Muscle of arm (tissue), 14 donors: ENCODE results near the gene AREG. TPM values are rescaled to one million over a fixed set of nuclear protein-coding genes. Genes with fewer than 3 reads are reported as not detected.
"Not testable (repeated sequence)": the region's sequence is repeated elsewhere in the genome, so short reads cannot be mapped to it uniquely, and the experiment has no call there.

Experiments used
- DNase-seq: peaks from one replicate; pipeline ENCODE4 v3.0.0-alpha.2; 2013
- long read RNA-seq, 11 donors: transcript quantifications; one replicate each; lab custom pipeline, GENCODE V29; 2026
- polyA plus RNA-seq, 12 donors: library from polyadenylated mRNA; unstranded; fragments of 120-200 nt; gene quantifications; one replicate each; pipeline ENCODE4 v1.2.1, GENCODE V29; 2013; ENCODE audit not compliant: insufficient read length in 12 of 12

The AREG gene, protein sequence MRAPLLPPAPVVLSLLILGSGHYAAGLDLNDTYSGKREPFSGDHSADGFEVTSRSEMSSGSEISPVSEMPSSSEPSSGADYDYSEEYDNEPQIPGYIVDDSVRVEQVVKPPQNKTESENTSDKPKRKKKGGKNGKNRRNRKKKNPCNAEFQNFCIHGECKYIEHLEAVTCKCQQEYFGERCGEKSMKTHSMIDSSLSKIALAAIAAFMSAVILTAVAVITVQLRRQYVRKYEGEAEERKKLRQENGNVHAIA
- 1 to 10 TPM in 1 of 12 donors, under 1 TPM in 4, not detected in 7; 0.19 to 1.8 (median 0.50) TPM for polyA plus RNA-seq
- long read RNA-seq, donor 1, partial matches to known transcripts = 0 of 1 reads
- long read RNA-seq, donor 1, other reads (novel, unspliced or antisense) = 0 of 1 reads
- long read RNA-seq, donor 2 = 0 reads
- long read RNA-seq, donor 3 = 0 reads
- long read RNA-seq, donor 4 = 0 reads
- long read RNA-seq, donor 5 = 0 reads
- long read RNA-seq, donor 6 = 0 reads
- long read RNA-seq, donor 7 = 0 reads
- long read RNA-seq, donor 8 = 0 reads
- long read RNA-seq, donor 9 = 0 reads
- long read RNA-seq, donor 10 = 0 reads
- long read RNA-seq, donor 11 = 0 reads

DNA sequence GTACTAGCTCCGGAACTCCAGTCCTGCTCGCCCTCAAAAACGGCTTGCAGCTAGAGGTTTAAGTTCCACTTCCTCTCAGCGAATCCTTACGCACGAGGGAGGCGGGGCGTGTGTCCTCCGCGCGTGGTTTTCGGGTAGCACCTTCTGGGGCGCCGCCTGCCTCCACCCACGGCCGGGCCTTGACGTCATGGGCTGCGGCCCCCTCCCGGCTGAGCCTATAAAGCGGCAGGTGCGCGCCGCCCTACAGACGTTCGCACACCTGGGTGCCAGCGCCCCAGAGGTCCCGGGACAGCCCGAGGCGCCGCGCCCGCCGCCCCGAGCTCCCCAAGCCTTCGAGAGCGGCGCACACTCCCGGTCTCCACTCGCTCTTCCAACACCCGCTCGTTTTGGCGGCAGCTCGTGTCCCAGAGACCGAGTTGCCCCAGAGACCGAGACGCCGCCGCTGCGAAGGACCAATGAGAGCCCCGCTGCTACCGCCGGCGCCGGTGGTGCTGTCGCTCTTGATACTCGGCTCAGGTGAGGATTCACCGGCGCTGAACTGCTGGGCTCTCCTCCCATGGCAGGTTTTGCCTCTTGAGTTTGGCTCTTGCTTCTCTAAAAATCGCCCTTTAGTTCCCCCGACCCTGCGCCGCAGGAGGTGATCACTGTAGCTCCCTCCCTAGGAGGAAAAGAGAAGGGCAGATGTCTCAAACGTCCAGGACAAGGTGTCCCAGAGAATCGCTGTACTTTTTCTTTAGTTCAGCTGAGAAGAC, at the start of gene AREG:
TSS of gene AREG (plus strand) at position 246 of the 752 bp plus-strand sequence. CDS start at position 456, 210 bp downstream.
- peak; percentile 16 for DNase-seq

DNA sequence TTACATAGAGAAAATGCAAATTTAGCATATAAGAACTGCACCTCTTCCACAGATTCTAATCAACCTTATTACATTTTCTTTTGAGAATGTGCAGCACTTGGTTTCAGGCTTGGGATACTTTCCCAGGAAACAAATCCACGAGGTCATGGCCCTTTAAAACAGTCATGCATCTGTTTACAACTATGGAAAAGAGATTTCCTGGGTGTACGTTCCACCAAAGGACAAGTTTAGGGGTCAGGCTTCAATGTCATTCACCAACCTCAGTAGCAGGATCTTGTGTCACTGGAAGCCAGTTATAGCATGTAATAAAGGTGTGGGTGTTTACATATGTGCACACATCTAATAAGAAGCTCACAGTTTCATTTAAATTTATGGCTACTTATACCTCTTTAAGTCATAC, 49.3 kb upstream of the AREG start:
- DNase-seq = no peak

DNA sequence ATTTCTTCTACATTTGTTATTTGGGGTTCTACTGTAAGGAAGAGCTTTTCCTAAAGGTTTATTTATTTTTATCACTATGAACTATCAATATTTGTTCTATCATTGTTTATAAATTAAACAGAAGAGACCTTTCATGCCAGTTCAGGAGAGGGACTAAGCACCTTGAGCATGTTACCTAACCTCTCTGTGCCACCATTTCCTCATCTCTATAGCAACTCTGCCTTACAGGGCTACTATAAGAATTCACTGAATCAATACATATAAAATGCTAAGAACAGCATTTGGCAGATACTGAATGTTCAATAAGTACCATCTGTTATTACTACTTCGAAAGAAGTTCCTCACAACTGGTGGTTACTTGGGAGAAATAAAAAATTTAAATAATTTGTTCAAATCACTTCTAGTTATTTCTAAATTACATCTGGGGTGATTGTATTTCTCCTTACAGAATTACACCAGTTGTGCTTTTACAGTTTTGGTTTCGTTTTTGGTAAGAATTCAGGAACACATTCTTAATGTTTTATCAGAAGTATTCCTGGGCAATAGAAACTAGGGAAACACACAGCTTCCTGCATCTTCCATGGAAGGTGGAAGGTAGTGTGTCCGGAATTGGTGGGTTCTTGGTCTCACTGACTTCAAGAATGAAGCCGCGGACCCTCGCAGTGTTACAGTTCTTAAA, 47.0 kb upstream of the AREG start:
- no peak for DNase-seq

DNA sequence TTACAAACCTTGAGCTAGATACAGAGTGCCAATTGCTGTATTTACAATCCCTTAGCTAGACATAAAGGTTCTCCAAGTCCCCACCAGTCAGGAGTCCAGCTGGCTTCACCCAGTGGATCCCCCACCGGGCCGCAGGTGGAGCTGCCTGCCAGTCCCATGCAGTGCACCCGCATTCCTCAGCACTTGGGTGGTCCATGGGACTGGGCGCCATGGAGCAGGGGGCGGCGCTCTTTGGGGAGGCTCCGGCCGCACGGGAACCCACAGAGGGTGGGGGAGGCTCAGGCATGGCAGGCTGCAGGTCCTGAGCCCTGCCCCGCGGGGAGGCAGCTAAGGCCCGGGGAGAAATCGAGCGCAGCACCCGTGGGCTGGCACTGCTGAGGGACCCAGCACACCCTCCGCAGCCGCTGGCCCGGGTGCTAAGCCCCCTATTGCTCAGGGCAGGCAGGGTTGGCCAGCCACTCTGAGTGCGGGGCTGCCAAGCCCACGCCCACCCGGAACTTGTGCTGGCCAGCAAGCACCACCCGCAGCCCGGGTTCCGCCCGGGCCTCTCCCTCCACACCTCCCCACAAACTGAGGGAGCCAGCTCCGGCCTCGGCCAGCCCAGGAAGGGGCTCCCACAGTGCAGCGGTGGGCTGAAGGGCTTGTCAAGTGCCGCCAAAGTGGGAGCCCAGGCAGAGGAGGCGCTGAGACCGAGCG, 45.9 kb upstream of the AREG start:
- DNase-seq = not testable (repeated sequence)

DNA sequence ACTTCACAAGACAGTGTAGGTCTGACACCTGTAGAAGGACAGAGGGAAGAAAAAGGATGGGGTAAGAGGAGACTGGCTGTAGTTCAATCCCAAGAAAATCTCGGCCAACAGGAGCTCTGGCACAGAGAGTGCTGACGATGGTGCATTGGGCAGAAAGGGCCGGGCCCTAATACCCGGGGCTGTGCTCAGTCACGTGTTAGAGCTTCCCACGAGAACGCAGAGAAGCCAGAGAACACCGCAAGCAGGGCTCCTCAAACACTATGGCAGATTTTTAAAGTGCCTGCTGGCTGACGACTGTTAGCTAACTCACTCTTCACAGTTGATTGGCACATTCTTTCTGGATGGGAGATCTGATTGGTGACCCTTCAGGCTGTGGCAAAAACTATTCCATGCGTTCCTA, 44.5 kb upstream of the AREG start:
- DNase-seq = no peak

DNA sequence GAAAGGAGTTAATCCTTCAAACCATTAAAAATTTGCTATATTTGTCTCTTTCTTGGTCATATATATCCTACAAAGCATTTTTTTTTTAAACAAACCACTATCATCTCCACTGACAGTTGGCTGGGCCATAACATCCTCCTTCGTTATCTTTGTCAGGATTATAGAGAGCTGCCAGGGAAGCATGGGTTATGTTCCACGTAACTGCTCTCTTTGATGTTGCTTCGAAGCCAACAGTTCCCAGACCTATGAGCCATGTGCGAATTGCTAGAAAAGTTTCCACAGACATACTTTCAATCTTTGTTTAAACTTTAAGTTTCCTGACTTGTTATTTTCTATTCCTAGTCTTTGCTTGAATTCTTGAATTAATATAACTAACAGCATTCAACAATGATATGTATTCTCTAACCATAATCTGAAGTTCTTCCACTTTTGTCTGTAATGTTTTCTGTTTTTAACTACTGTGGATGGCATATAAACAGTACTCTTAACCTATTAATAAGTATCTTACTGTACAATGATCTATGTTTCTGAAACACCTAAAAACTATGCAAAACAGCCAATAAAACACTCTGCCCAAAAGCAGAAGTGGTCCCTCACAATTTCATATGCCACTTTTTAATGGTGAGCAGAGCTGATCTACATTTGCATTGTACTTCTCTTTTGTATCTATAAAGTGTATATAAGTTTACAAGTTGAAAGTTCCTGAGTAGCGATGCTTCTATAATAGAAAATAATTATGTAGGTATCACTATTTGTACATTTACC, 42.1 kb upstream of the AREG start:
- no peak for DNase-seq

DNA sequence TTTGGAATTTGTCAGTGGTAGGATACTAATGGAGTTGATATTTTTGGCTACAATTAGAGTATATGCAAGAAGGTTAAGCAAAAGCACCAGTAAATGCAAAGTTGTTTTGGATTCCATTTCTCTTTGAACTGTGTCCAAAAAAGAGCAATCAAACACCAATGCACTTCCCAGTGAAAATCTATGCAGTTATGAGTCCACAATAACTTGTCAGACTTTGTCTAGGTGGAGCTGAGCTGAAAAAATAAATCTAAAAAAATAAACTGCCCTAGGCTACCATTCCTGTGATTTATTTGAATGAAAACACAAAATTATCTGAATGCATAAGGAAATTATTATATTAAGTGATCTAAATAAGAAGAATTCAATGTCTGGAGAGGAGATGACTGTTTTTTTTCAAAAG, 37.0 kb upstream of the AREG start:
- DNase-seq = no peak

DNA sequence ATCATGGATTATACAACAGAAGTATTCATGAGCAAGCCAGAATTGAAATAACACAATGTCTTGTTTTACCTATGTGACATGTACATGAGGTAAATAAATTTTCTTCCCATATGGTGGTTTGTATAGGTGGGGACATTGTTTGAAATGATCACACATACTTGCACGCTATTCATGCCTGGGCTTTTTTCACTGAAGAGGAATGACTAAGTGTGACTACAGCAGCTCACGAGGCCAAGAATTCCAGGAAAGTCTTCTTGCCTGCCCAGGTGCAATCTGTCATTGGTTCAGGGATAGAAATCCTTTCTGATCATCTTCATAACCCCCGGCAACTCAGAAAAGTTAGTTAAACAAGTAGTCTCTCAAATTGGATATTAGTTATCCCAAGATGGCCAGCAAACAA, 36.3 kb upstream of the AREG start:
- no peak for DNase-seq

DNA sequence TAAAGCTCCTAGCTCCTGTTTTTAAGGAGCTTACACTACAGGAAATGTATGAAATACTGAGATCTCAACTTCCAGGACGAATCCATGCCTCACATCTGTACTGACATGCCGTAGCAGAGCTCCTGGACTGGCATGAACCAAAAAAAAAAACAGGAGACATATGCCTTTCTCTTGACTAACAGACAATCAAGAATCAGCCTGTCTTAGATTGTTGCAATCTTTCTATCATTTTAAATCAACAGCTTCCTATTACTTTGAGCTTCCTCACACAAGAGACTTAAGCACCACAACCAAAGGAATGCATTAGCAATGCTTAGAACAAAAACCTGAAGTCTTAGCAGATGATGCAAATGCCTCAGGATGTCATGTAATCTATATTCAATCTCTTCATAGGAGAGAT, 34.7 kb upstream of the AREG start:
- DNase-seq = no peak

DNA sequence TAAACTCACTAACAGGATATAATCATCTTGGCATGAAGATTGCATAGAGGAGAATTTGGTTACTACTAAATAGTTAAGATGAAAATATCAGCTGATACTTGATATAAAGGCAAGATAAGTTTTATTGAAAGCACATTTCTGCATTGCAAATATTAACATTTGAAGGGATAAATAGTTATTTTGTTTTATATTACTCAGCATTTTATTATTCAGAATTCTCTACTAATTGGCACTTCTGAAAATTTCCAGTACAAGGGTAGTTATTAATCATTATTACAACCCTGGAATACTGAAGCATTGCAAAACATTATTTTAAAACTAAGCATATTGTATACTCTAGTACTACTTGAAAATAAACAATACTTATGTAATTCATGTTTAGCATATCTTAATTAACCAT, 32.7 kb upstream of the AREG start:
- no peak for DNase-seq

DNA sequence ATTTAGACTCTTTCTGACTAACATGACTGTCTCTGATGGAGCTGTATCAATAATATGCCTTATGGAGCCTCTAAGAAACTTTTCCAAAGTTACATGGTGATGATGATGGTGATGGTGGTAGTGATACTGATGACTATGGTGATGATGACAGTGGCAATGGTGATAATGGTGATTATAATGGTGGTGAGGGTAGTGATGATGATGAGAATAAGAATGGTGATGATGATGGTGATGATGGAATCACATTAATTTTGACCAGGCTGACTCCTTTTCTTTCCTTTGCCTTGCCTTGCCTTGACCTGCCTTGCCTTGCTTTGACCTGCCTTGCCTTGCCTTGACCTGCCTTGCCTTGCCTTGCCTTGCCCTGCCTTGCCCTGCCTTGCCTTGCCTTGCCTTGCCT, 31.7 kb upstream of the AREG start:
- DNase-seq = no peak

DNA sequence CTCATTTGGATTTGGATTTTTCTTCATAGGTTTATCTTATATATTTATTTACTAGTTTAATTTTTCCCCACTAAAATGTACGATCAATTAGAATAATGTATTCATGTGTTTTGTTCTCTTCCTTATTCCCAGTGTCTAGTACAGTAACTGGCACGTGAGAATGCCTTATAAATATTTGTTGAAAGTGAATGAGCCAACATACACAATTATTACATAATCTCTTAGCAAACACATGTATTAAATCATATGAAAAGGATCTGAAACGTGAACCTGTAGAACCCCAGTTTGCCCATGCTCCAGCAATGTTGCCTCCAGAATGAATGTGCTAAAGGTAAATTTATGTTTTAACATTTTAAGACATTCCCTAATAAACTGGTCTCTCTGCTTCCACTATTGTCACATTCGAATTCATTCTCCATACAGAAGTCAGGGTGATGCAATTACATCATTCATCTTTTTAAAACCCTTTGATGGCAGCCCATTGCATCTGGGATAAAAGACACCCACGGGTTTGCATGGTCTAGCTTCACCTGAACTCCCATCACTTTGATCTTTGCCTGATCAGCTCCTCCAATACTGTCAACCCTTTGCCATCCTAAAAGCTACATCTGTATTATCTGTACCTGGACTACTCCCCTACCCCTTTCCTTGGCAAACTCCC, 30.7 kb upstream of the AREG start:
- DNase-seq = no peak

DNA sequence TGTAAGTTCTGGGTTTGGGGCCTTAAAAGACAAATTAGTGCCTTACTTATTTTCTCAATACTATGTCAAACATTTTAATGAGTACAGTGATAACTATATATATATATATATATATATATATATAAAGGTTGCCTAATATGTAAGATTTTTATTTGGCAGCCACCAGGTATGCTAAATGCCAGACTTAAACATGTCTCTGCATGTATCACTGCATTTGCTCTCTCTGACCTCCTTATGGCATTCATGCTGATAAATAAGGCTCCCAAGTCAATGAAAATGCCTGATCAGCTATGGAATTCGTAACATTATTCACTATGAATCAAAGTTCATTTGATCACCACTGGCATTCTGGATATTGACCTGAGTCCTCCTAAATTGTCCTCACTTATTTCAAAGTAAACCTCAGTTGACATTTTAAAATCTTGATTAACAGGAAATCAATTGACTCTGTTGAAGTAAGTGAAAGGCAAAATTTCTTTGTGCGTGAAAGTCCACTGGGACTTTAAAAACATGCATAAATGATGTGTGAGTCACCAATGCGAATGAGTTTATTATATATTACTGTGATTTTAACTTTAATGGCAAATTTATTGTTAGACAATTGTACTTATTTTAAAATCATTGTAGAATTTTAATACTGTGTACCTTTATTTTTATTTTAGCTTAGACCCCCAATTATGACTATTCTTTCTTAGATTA, 29.2 kb upstream of the AREG start:
- DNase-seq = no peak

DNA sequence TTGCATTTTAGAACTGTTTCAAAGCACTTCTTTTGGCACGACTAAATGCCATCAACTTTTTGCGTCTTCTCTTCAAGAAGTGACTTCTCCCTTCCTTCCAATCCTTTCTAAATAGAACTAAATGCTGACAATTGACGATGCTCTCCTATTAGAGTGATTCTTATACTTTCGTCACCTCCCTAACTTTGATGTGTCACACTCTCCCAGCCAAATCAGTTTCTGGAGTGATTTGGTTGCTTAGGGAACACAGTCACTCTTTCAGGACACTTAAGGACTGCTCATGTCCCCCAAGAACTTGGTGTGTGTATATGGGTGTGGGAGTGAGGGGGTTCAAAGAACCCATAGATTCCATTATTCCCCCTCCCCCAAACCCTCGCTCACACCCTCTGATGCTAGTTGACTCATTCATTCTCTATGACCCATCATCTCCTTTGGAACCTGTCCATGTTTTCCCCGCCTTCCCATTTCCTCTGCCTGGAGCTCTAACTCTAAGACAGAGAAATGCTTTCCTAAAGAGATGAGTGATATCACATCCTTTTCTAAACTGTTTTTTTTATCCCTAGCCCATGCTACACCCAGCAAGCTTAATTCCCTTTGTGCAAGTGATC, 26.8 kb upstream of the AREG start:
- no peak for DNase-seq

DNA sequence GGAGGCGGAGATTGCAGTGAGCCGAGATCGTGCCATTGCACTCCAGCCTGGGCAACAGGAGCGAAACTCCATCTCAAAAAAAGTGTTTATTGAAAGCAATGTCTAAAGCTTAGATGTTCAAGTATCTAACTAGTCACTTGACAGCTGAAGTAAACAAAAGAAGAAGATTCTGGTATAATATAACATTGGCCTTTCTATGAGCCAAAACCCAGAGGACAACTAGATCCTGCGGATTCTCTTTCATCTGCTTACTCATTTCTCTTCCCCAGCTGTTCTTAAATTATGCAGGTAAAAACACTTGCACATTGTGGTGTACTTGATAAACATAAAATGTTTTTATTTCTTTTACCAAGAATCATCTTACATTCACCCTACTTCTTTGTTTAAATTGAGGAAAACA, 24.1 kb upstream of the AREG start:
- DNase-seq = no peak

DNA sequence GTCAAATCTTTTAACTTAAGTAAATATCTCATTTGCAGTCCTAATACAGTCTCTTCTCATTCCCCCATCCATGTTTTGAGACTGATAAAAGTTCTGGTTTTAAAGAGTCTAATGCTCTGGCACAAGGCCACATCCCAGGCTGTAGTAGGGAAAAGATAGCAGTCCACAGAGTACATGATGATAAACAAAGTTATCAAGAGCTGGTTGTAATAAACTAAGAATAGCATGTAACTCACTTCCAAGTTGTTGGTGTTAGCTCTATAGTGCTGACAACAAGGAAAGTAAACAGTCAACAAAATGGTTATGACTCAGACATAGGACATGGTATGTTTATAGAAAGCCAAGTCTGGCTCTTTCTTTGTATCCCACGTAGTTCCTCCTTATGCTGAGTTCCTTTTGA, 21.8 kb upstream of the AREG start:
- DNase-seq = no peak

DNA sequence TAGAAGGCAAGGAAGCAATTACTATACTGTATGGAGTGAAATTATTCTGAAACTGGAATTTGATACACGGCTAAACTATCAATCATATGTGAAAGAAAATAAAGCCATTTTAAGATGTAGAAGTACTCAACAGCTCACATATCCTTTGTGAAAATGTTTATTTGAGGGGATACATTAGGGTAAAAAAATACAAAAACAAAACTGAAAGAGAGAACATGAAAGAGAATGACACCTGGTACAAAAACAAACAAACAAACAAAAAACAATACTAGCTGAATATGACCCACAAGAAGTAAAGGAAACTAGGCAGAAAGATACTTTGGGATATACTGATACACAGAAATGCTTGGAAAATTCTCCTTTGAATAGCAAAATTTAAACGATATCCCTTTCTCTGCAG, 20.8 kb upstream of the AREG start:
- DNase-seq = no peak

DNA sequence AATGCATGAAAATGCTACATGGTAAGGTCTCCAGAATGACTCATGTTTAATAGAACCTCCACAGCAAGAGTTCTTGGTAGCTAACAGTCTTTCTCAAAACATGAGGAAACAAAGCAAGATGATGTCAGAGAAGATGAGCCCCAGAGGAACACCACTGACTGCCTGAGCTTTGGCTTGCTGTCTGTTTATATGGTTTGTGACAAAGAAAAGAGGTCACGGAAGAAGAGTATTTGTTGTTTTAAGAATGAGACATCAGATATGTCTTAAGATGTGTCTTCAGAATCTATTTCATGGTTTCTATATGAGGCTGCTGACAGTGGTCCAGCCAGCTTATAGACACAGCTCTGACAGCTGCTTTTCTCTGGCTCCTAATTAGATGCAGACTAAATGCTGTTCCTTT, 18.8 kb upstream of the AREG start:
- DNase-seq = no peak

DNA sequence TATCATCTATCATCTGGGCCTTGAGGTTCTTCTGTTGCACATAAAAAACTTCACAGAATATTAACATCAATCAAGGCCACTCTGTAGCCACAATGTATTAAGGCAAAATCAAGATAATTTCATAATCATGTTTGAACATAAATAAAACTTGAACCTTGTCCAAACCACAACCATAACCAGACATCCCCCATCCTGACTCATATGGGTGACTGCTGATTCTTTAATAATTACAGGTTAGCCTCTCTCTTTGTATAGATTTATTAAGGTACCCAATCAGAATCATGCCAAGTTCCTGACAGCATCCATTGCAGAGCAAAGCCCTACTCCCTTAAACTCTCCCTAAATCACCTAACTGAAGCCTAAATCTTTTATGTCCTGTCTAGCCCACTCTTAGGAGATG, 16.7 kb upstream of the AREG start:
- DNase-seq = no peak
